Skeletal muscle tissue (tissue), 4 donors: ENCODE results near the gene HS3ST3A1. TPM values are rescaled to one million over a fixed set of nuclear protein-coding genes. Genes with fewer than 3 reads are reported as not detected.

Source experiments
- H3K27ac ChIP-seq: one replicate; pipeline ENCODE4 v1.7.0; 2013; ENCODE audit warnings: mild to moderate bottlenecking, low read depth, low read length, inconsistent platforms
- H3K27me3 ChIP-seq, 3 donors: one replicate each; pipeline ENCODE4 v1.7.0; 2013; ENCODE audit warnings: low read length in 3 of 3; ENCODE audit not compliant: control insufficient read depth in 3 of 3, insufficient read depth in 3 of 3
- H3K36me3 ChIP-seq, 3 donors: one replicate each; pipeline ENCODE4 v1.7.0; 2013; ENCODE audit warnings: low read length in 3 of 3; ENCODE audit not compliant: control insufficient read depth in 3 of 3, insufficient read depth in 3 of 3
- H3K4me1 ChIP-seq, 3 donors: one replicate each; pipeline ENCODE4 v1.7.0; 2013; ENCODE audit warnings: low read length in 3 of 3, mild to moderate bottlenecking in 3 of 3; ENCODE audit not compliant: control insufficient read depth in 3 of 3, insufficient read depth in 3 of 3
- H3K4me3 ChIP-seq, 3 donors: one replicate each; pipeline ENCODE4 v1.7.0; 2013; ENCODE audit warnings: low read length in 3 of 3
- H3K9ac ChIP-seq, 3 donors: one replicate each; pipeline ENCODE4 v1.7.0; 2013; ENCODE audit warnings: low read length in 3 of 3, mild to moderate bottlenecking in 3 of 3, moderate library complexity in 2 of 3, low read depth in 1 of 3
- H3K9me3 ChIP-seq, 3 donors: one replicate each; pipeline ENCODE4 v1.7.0; 2013; ENCODE audit warnings: low read length in 3 of 3; ENCODE audit not compliant: control insufficient read depth in 3 of 3
- total RNA-seq: library from RNA; depleted of rRNA; stranded (reverse); fragments of >200 nt; gene quantifications from one replicate; pipeline ENCODE4 v1.2.3, GENCODE V29; 2014
- donor health status: Osteomylitis.

The HS3ST3A1 gene
- 2.1 TPM for total RNA-seq

DNA sequence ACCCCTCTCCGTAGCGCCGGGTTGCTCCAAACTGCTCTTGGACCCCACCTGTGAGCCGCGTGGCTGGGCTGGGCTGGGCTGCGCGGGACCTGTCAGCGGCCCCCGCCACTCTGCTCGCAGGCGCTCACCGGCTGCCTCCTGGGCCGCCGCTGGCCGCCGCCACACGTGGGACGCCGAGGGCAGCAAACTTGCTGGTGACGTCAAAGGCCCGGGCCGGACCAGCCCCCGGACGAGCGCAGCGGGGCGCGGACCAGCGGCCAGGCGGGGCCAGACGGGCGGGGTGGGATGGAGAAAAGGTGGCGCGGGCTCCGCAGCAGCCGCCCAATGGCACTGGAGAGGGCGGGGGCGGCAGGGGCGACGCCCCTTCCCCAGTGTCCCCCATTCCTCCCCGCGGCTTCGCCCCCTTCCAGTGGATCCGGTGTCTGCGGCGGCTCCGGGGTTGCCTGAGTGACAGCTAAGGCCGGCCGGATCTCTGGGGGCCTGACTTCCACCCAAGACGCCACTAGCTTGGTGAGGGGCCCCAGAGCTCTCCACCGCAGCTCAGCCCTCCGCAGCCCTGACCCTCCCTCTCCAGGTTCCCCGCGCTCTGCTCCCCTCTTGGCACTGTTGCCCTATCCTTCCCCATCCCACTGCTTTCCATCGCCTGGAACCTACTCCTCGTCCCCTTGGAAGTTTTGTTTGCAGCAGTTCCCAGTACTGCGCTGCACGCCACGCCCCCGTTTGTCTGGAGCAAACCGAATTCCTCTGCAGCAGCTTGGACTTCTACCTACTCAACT is at the start of gene HS3ST3A1:
Gene HS3ST3A1, minus strand, starts transcription at position 154 of the 776 bp plus-strand sequence. CDS start 800 bp downstream, outside the sequence.
- Histone ChIP-seq H3K27ac (no peak within 1 kb of the TSS), H3K4me1 (peaks cover 4 to 14% (median 7%) of the 10 kb centered on the region in 3 donors), H3K9me3 (peaks cover 0 to 2% (median 0%) of the 10 kb centered on the region in 3 donors), H3K4me3 (peak within 1 kb of the TSS; percentile 38 to 66 (median 40)), H3K36me3 (no peaks in the 10 kb centered on the region), H3K9ac (no peak within 1 kb of the TSS), H3K27me3 (peaks cover 33 to 47% (median 39%) of the 10 kb centered on the region in 3 donors)

DNA sequence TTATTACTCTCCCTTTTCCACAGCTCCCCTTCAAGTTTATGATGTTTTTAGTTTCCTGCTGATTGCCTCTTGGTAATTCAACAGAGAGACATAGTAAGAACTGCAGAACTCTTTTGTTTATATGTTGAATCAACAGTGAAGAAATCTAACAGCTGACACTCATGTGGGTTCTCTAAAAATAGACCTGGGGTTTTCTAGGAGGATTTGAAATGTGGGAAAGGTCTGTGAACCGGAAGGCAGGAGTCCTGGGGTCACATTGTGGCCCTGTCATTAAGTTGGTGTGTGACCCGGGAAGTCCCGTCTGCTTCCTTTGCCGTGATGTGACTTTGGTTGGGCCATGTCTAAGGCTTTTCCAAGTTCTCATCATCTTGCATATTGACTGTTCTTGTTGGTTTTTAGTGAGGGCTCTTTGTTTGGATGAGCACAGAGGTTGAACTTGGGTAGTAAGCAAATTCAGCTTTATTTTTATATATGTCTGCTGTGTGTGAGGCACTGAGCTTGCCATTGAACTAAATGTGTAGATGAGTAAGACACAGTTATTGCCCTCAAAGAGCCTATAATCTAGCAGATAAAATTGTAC is 48.5 kb upstream of the HS3ST3A1 start:
- no peaks in the 10 kb centered on the region for H3K9me3 ChIP-seq
- H3K4me1 ChIP-seq: no peaks in the 10 kb centered on the region
- no peaks in the 10 kb centered on the region for H3K27me3 ChIP-seq
- no peaks in the 10 kb centered on the region for H3K36me3 ChIP-seq
- no peak overlapping the region for H3K4me3 ChIP-seq
- no peak overlapping the region for H3K27ac ChIP-seq
- no peak overlapping the region for H3K9ac ChIP-seq

GRCh38 chr17:13647543-13648021 is 45.9 kb upstream of the HS3ST3A1 start:
- H3K27ac ChIP-seq: no peak overlapping the region
- no peaks in the 10 kb centered on the region for H3K4me1 ChIP-seq
- H3K27me3 ChIP-seq: no peaks in the 10 kb centered on the region
- no peaks in the 10 kb centered on the region for H3K36me3 ChIP-seq
- H3K4me3 ChIP-seq: no peak overlapping the region
- H3K9ac ChIP-seq: no peak overlapping the region
- no peaks in the 10 kb centered on the region for H3K9me3 ChIP-seq

GRCh38 chr17:13646969-13647542 is 45.3 kb upstream of the HS3ST3A1 start:
- H3K36me3 ChIP-seq: no peaks in the 10 kb centered on the region
- H3K4me1 ChIP-seq: no peaks in the 10 kb centered on the region
- no peak overlapping the region for H3K27ac ChIP-seq
- no peak overlapping the region for H3K4me3 ChIP-seq
- no peak overlapping the region for H3K9ac ChIP-seq
- no peaks in the 10 kb centered on the region for H3K27me3 ChIP-seq
- H3K9me3 ChIP-seq: no peaks in the 10 kb centered on the region

- no peaks in the 10 kb centered on the region for H3K9me3 ChIP-seq
- no peak overlapping the region for H3K9ac ChIP-seq
- H3K4me3 ChIP-seq: no peak overlapping the region
- no peaks in the 10 kb centered on the region for H3K4me1 ChIP-seq
- H3K27ac ChIP-seq: no peak overlapping the region
- no peaks in the 10 kb centered on the region for H3K36me3 ChIP-seq
- no peaks in the 10 kb centered on the region for H3K27me3 ChIP-seq
These were observed 44.7 kb upstream of the HS3ST3A1 start for GRCh38 chr17:13646411-13646810.

- Histone ChIP-seq H3K9me3 (no peaks in the 10 kb centered on the region), H3K27ac (no peak overlapping the region), H3K4me3 (no peak overlapping the region), H3K36me3 (no peaks in the 10 kb centered on the region), H3K27me3 (no peaks in the 10 kb centered on the region), H3K4me1 (no peaks in the 10 kb centered on the region), H3K9ac (no peak overlapping the region)
These were observed 41.5 kb upstream of the HS3ST3A1 start for GRCh38 chr17:13643180-13643579.

DNA sequence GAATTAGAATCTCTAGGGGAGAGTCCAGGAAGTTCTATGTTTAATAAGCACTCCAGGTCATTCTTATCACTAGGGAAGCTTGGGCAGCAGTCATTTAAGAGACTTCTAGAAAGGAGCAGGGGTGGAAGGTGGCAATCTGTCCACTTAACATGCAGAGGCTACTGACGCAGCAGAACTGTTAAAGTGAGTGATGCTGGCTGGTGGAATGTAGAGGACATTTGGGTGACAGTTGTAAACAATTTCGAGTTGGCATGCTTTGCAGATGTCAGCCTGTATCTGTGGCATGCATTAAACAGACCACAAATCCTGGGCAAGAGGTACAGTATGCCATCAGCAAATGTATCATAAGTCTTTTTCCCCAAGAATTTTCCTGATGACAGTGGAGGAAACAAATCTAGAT is 40.5 kb upstream of the HS3ST3A1 start:
- Histone ChIP-seq H3K9ac (no peak overlapping the region), H3K36me3 (no peaks in the 10 kb centered on the region), H3K4me1 (no peaks in the 10 kb centered on the region), H3K9me3 (no peaks in the 10 kb centered on the region), H3K4me3 (no peak overlapping the region), H3K27me3 (no peaks in the 10 kb centered on the region), H3K27ac (no peak overlapping the region)

DNA sequence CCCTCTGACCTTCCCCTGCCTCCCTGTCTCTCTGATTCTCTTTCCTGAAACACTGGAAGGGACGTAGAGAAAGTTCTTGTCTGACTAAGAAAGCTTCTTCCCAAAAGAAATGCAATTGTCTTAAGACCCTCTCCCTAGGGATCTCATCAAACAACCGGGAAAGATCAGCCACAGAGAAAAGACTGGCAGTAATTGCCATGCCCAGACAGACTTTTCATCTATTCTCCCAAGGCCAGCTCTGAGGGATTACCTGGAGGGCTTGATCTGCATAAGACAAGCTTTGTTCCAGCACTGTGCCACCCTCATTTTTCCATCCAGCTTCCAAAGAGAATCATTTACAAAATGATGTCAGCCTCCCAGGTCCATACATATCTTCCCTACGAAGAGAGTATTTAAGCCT is 38.8 kb upstream of the HS3ST3A1 start:
- Histone ChIP-seq H3K27ac (no peak overlapping the region), H3K27me3 (no peaks in the 10 kb centered on the region), H3K4me1 (no peaks in the 10 kb centered on the region), H3K9me3 (no peaks in the 10 kb centered on the region), H3K9ac (no peak overlapping the region), H3K36me3 (no peaks in the 10 kb centered on the region), H3K4me3 (no peak overlapping the region)

DNA sequence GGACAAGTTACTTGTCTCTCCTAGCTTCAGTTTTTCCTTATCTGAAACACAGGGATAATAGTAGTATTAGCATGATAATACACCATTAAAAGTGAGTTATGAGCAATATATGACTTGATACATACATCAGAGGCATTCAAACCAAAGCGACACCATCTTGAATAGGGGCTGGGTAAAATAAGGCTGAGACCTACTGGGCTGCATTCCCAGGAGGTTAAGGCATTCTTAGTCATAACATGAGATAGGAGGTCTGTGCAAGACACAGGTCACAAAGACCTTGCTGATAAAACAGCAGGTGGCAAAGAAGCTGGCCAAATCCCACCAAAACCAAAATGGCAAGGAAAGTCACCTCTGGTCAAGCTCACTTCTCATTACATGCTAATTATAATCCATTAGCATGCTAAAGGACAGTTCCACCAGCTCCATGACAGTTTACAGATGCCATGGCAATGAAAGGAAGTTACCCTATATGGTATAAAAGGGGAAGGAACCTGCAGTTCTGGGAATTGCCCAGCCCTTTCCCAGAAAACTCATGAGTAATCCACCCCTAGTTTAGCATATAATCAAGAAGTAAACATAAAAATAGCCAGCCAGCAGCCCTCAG is 37.2 kb upstream of the HS3ST3A1 start:
- Histone ChIP-seq H3K4me1 (no peaks in the 10 kb centered on the region), H3K4me3 (no peak overlapping the region), H3K36me3 (no peaks in the 10 kb centered on the region), H3K9me3 (no peaks in the 10 kb centered on the region), H3K27me3 (no peaks in the 10 kb centered on the region), H3K27ac (no peak overlapping the region), H3K9ac (no peak overlapping the region)

DNA sequence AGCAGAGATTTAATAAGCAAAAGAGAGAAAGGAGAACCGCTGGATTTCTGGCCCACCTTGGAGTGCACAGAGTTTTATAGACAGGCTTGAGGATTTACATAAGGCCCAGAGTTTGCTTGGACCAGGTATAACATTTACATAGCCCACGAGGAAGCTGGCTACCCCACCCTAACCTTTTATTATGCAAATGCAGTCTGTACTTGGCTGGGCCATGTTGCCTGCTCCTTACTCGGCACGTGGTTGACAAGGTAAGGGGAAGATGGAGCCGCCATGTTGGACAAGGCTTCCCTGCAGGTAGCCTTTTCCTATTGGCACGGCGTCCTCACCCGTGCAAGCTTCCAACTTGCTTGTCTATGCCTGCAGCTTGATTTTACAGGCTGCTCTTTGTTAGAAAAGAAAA is 35.2 kb upstream of the HS3ST3A1 start:
- Histone ChIP-seq H3K36me3 (no peaks in the 10 kb centered on the region), H3K4me1 (no peaks in the 10 kb centered on the region), H3K4me3 (no peak overlapping the region), H3K9ac (no peak overlapping the region), H3K9me3 (no peaks in the 10 kb centered on the region), H3K27me3 (no peaks in the 10 kb centered on the region), H3K27ac (no peak overlapping the region)
